H9 (cell line): ENCODE results near the gene CDC16. TPM values are rescaled to one million over a fixed set of nuclear protein-coding genes. Genes with fewer than 3 reads are reported as not detected.
A peak's percentile ranks its signal among the peaks of the same experiment; 100 is the strongest.

Experiments used
- DNase-seq: peaks from one replicate; pipeline ENCODE4 v3.0.0-alpha.2; 2017
- H2AFZ ChIP-seq: one replicate; pipeline ENCODE4 v1.6.1; 2013; ENCODE audit warnings: mild to moderate bottlenecking, low read length, control low read depth, moderate library complexity
- H2AK5ac ChIP-seq: 2 replicates; pipeline ENCODE4 v1.6.1; 2013; ENCODE audit warnings: low read length, control low read depth, mixed read lengths; ENCODE audit not compliant: insufficient read length
- H2BK120ac ChIP-seq: one replicate; pipeline ENCODE4 v1.6.1; 2013; ENCODE audit warnings: low read depth, mild to moderate bottlenecking, low read length, control low read depth, inconsistent platforms; ENCODE audit not compliant: poor library complexity, severe bottlenecking
- H2BK12ac ChIP-seq: 2 replicates; pipeline ENCODE4 v1.6.1; 2013; ENCODE audit warnings: low read length, control low read depth, mixed read lengths, low read depth; ENCODE audit not compliant: insufficient read length
- H2BK15ac ChIP-seq: 2 replicates; pipeline ENCODE4 v1.6.1; 2013; ENCODE audit warnings: low read depth, low read length, control low read depth
- H2BK20ac ChIP-seq: one replicate; pipeline ENCODE4 v1.6.1; 2013; ENCODE audit warnings: low read depth, mild to moderate bottlenecking, low read length, control low read depth, inconsistent platforms; ENCODE audit not compliant: poor library complexity, severe bottlenecking
- H2BK5ac ChIP-seq: 2 replicates; pipeline ENCODE4 v1.6.1; 2013; ENCODE audit warnings: low read length, control low read depth, mixed read lengths; ENCODE audit not compliant: insufficient read length
- H3K14ac ChIP-seq: 2 replicates; pipeline ENCODE4 v1.6.1; 2013; ENCODE audit warnings: low read length, control low read depth; ENCODE audit not compliant: insufficient read depth
- H3K18ac ChIP-seq: 2 replicates; pipeline ENCODE4 v1.6.1; 2013; ENCODE audit warnings: low read depth, mild to moderate bottlenecking, mixed read lengths, low read length, control low read depth; ENCODE audit not compliant: insufficient read length
- H3K23ac ChIP-seq: 2 replicates; pipeline ENCODE4 v1.6.1; 2013; ENCODE audit warnings: low read length, control low read depth, mixed read lengths, low read depth; ENCODE audit not compliant: insufficient read length
- H3K23me2 ChIP-seq: 2 replicates; pipeline ENCODE4 v1.6.1; 2013; ENCODE audit warnings: low read depth, mild to moderate bottlenecking, mixed read lengths, low read length, control low read depth; ENCODE audit not compliant: insufficient read length, poor library complexity, severe bottlenecking
- H3K27ac ChIP-seq: 2 replicates; pipeline ENCODE4 v1.5.1; 2013; ENCODE audit warnings: low read length, control low read depth, mixed read lengths, low read depth; ENCODE audit not compliant: insufficient read length
- H3K27me3 ChIP-seq: 2 replicates; pipeline ENCODE4 v1.6.1; 2013; ENCODE audit warnings: low read length, control low read depth, inconsistent platforms; ENCODE audit not compliant: insufficient read depth
- H3K4ac ChIP-seq: 2 replicates; pipeline ENCODE4 v1.6.1; 2013; ENCODE audit warnings: low read depth, mild to moderate bottlenecking, control low read depth, inconsistent platforms, low read length, moderate library complexity
- H3K4me1 ChIP-seq: 2 replicates; pipeline ENCODE4 v1.6.1; 2013; ENCODE audit warnings: low read length, control low read depth, inconsistent platforms; ENCODE audit not compliant: insufficient read depth
- H3K4me2 ChIP-seq: 2 replicates; pipeline ENCODE4 v1.6.1; 2013; ENCODE audit warnings: low read length, control low read depth, mixed read lengths; ENCODE audit not compliant: insufficient read length, insufficient read depth
- H3K56ac ChIP-seq: 2 replicates; pipeline ENCODE4 v1.6.1; 2013; ENCODE audit warnings: low read depth, mild to moderate bottlenecking, mixed read lengths, low read length, control low read depth; ENCODE audit not compliant: insufficient read length
- H3K79me1 ChIP-seq: 2 replicates; pipeline ENCODE4 v1.6.1; 2013; ENCODE audit warnings: low read depth, mild to moderate bottlenecking, moderate library complexity, low read length, control low read depth, inconsistent platforms; ENCODE audit not compliant: insufficient read depth, poor library complexity, severe bottlenecking
- H3K79me2 ChIP-seq: 2 replicates; pipeline ENCODE4 v1.6.1; 2013; ENCODE audit warnings: low read length, control low read depth, inconsistent platforms; ENCODE audit not compliant: insufficient read depth
- H3K9ac ChIP-seq: 2 replicates; pipeline ENCODE4 v1.6.1; 2013; ENCODE audit warnings: low read length, control low read depth, mixed read lengths; ENCODE audit not compliant: insufficient read length; ENCODE audit errors: extremely low read depth
- H3K9me3 ChIP-seq: one replicate; pipeline ENCODE4 v1.6.1; 2013; ENCODE audit warnings: low read depth, low read length, inconsistent platforms; ENCODE audit not compliant: control insufficient read depth
- H3T11ph ChIP-seq: one replicate; pipeline ENCODE4 v1.6.1; 2013; ENCODE audit warnings: mild to moderate bottlenecking, low read length, control low read depth, inconsistent platforms
- H4K20me1 ChIP-seq: one replicate; pipeline ENCODE4 v1.6.1; 2013; ENCODE audit not compliant: control insufficient read depth, insufficient read length, insufficient read depth
- H4K5ac ChIP-seq: 2 replicates; pipeline ENCODE4 v1.6.1; 2013; ENCODE audit warnings: low read depth, mild to moderate bottlenecking, mixed read lengths, low read length, control low read depth; ENCODE audit not compliant: insufficient read length
- H4K8ac ChIP-seq: replicated peaks from 2 replicates; pipeline ENCODE4 v1.6.1; 2013; ENCODE audit warnings: low read length, control low read depth, mixed read lengths, low read depth; ENCODE audit not compliant: insufficient read length
- H4K91ac ChIP-seq: 2 replicates; pipeline ENCODE4 v1.6.1; 2013; ENCODE audit warnings: low read depth, mild to moderate bottlenecking, moderate library complexity, mixed read lengths, low read length, control low read depth; ENCODE audit not compliant: insufficient read length
- H3K27ac Mint-ChIP-seq, 3 experiments: 2 replicates in 2 of 3; 3 replicates in 1 of 3; pipeline ENCODE4 v1.8.0; 2020 to 2021; ENCODE audit warnings: mixed read lengths in 3 of 3, mild to moderate bottlenecking in 1 of 3, moderate library complexity in 1 of 3
- H3K27me3 Mint-ChIP-seq: 2 replicates; pipeline ENCODE4 v1.8.0; 2021; ENCODE audit warnings: low read depth, mild to moderate bottlenecking, moderate library complexity, mixed read lengths
- H3K36me3 Mint-ChIP-seq, 3 experiments: 2 replicates in 2 of 3; 3 replicates in 1 of 3; pipeline ENCODE4 v1.8.0; 2020 to 2021; ENCODE audit warnings: low read depth in 3 of 3, mixed read lengths in 3 of 3; ENCODE audit not compliant: insufficient read depth in 1 of 3
- H3K4me1 Mint-ChIP-seq, 2 experiments: 2 replicates each; pipeline ENCODE4 v1.8.0; 2020; ENCODE audit warnings: mixed read lengths in 2 of 2
- H3K4me3 Mint-ChIP-seq, 2 experiments: 2 replicates in 1 of 2; 3 replicates in 1 of 2; pipeline ENCODE4 v1.8.0; 2020 to 2021; ENCODE audit warnings: mild to moderate bottlenecking in 2 of 2, mixed read lengths in 2 of 2, moderate library complexity in 1 of 2
- H3K9me3 Mint-ChIP-seq, 2 experiments: 2 replicates in 1 of 2; 3 replicates in 1 of 2; pipeline ENCODE4 v1.8.0; 2020; ENCODE audit warnings: mild to moderate bottlenecking in 2 of 2, mixed read lengths in 2 of 2, moderate library complexity in 1 of 2
- WGBS: extraction: QIAGEN DNeasy Blood & Tissue Kit; methylation state at CpG from one replicate; pipeline ENCODE4 v1.1.7; 2013; ENCODE audit warnings: missing lambda C conversion rate, low lambda C conversion rate, mixed read lengths; ENCODE audit not compliant: insufficient read length; ENCODE audit errors: extremely low coverage; 5-methylcytosine and 5-hydroxymethylcytosine counted together
- total RNA-seq: library from RNA; stranded (reverse); gene quantifications from 2 replicates; pipeline ENCODE4 v1.2.1, GENCODE V29; 2021
- TF ChIP-seq, protein P1 (sequence below): fragments of 200-600 bp; sonication (generic); conservative IDR thresholded peaks from 3 replicates; pipeline ENCODE4 v1.8.0; 2021; ENCODE audit warnings: antibody characterized with exemption, mild to moderate bottlenecking

Gene CDC16
- total RNA-seq, 1 experiment from 2014 or later, result 91.9 TPM

DNA sequence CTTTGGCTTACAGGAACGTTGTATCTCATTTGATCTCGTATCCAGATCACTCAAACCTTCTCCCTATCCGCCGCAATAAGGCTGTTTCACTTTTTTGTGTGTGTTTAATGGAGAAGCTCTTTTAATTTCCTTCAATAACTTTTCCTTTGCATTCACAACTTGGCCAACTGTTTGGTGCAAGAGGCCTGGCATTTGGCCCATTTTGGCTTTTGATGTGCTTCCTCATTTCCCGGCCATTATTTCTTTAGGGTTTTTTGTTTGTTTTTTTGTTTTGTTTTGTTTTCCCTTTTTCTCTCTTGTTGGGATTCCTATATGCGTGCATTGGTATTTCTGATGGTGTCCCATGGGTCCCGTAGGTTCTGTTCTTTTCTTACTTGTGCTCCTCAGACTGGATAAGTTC, 40.6 kb downstream of the CDC16 start:
- H3K23me2 ChIP-seq, result no peaks in the 10 kb centered on the region
- no peaks in the 10 kb centered on the region for H4K20me1 ChIP-seq
- H3K27ac ChIP-seq, result no peak overlapping the region
- peaks cover 3% of the 10 kb centered on the region for H3K4me1 ChIP-seq
- TF ChIP-seq, protein P1, sequence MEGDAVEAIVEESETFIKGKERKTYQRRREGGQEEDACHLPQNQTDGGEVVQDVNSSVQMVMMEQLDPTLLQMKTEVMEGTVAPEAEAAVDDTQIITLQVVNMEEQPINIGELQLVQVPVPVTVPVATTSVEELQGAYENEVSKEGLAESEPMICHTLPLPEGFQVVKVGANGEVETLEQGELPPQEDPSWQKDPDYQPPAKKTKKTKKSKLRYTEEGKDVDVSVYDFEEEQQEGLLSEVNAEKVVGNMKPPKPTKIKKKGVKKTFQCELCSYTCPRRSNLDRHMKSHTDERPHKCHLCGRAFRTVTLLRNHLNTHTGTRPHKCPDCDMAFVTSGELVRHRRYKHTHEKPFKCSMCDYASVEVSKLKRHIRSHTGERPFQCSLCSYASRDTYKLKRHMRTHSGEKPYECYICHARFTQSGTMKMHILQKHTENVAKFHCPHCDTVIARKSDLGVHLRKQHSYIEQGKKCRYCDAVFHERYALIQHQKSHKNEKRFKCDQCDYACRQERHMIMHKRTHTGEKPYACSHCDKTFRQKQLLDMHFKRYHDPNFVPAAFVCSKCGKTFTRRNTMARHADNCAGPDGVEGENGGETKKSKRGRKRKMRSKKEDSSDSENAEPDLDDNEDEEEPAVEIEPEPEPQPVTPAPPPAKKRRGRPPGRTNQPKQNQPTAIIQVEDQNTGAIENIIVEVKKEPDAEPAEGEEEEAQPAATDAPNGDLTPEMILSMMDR, result no peak
- Mint-ChIP-seq H3K4me1 (peaks cover 7 to 8% of the 10 kb centered on the region in 2 experiments), H3K27ac (peak overlapping the region in 1 of 3 experiments; percentile 39; a peak in 3 of 7 replicates), H3K4me3 (no peak overlapping the region), H3K9me3 (no peaks in the 10 kb centered on the region), H3K36me3 (peaks cover 18 to 62% (median 38%) of the 10 kb centered on the region in 3 experiments), H3K27me3 (no peaks in the 10 kb centered on the region; the same call in 1 of the 2 replicates)
- H3K4ac ChIP-seq, result no peak overlapping the region
- no peak overlapping the region for H3K18ac ChIP-seq
- no peak overlapping the region for H4K91ac ChIP-seq
- no peak overlapping the region for H3K23ac ChIP-seq
- H4K5ac ChIP-seq, result no peak overlapping the region
- H3T11ph ChIP-seq, result no peak overlapping the region
- no peak overlapping the region for H2BK12ac ChIP-seq
- H4K8ac ChIP-seq, result no peak overlapping the region
- H2BK20ac ChIP-seq, result no peak overlapping the region
- no peak overlapping the region for H2BK5ac ChIP-seq
- H3K79me2 ChIP-seq, result no peaks in the 10 kb centered on the region
- H3K9ac ChIP-seq, result no peak overlapping the region
- no CpG with 5 or more reads among the region's 7 CpGs for WGBS
- no peak overlapping the region for H3K14ac ChIP-seq
- no peaks in the 10 kb centered on the region for H3K79me1 ChIP-seq
- H2AFZ ChIP-seq, result no peak overlapping the region
- no peak overlapping the region for H2BK120ac ChIP-seq
- H3K56ac ChIP-seq, result no peak overlapping the region
- H3K27me3 ChIP-seq, result no peaks in the 10 kb centered on the region
- no peak for DNase-seq
- H3K4me2 ChIP-seq, result no peak overlapping the region
- H2AK5ac ChIP-seq, result no peak overlapping the region
- no peak overlapping the region for H2BK15ac ChIP-seq
- no peaks in the 10 kb centered on the region for H3K9me3 ChIP-seq
